Stimulated activated CD8-positive, alpha-beta memory T cell treated with anti-CD3 and anti-CD28 coated beads, Interleukin-4, amount 100 ng/mL, for 1 hour (primary cell): ENCODE results near the gene LCMT2.

Experiments used
- DNase-seq, 2 donors: peaks; one replicate each; pipeline ENCODE4 v3.0.0-alpha.2; 2020; ENCODE audit warnings: low read depth in 2 of 2, low spot score in 1 of 2

The LCMT2 gene, protein sequence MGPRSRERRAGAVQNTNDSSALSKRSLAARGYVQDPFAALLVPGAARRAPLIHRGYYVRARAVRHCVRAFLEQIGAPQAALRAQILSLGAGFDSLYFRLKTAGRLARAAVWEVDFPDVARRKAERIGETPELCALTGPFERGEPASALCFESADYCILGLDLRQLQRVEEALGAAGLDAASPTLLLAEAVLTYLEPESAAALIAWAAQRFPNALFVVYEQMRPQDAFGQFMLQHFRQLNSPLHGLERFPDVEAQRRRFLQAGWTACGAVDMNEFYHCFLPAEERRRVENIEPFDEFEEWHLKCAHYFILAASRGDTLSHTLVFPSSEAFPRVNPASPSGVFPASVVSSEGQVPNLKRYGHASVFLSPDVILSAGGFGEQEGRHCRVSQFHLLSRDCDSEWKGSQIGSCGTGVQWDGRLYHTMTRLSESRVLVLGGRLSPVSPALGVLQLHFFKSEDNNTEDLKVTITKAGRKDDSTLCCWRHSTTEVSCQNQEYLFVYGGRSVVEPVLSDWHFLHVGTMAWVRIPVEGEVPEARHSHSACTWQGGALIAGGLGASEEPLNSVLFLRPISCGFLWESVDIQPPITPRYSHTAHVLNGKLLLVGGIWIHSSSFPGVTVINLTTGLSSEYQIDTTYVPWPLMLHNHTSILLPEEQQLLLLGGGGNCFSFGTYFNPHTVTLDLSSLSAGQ

GRCh38 chr15:43329960-43330779 is at the start of gene LCMT2:
TSS of gene LCMT2 (minus strand) at chr15:43330573. CDS start at chr15:43330489, 84 bp downstream.
- DNase-seq, result peak; percentile 82

DNA sequence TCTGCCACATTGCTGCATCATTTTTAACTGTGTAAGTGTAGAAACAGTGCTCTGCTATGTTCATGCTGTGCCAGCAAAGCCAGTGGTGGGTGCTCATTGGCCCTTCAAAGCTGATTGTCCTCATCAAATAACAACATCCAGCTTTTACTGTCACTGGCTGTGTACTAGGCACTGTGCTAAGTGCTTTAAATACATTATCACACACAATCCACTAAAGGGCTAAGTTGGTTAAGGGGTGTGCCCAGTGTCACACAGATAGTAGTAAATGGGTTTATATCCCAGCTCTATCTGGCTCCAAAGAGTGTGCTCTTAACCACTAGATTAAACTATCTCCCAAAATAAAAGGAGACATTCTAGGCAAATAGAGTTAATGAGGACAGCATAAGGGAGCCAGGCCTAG is 48.2 kb upstream of the LCMT2 start:
- DNase-seq, result no peak

DNA sequence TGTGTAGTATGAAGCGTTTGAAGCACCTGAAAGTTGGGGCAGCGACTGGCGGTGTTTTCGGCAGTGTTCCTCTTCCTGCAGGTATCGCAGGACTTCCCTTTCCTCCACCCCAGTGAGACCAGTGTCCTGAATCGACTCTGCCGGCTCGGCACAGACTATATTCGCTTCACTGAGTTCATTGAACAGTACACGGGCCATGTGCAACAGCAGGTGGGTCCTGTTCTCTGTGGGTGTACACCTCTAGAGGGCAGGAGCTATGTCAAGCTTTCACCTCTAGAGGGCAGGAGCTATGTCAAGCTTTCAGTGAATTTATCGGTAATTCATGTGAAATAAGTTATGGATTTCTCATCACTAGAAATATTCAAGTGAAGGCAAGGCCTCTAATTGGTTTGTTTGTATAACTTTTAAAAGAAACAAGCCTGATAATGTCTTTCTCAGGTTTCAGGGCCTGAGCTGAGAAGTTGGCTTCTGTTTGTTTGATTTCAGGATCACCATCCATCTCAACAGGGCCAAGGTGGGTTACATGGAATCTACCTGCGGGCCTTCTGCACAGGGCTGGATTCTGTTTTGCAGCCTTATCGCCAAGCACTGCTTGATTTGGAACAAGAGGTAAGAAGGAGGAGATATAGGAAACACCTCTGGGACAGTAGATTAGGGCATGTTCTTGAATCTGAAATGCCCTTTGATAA is 45.8 kb upstream of the LCMT2 start:
- peak in 1 of 2 donors; percentile 8 for DNase-seq

- DNase-seq, result peak; percentile 41 to 55
These were observed 40.9 kb upstream of the LCMT2 start, which contains the start of the genes TUBGCP4 and ZSCAN29 for GRCh38 chr15:43370975-43371974. TSS of gene TUBGCP4 (plus strand) at chr15:43371101. CDS start at chr15:43371355, 254 bp downstream. TSS of gene ZSCAN29 (minus strand) at chr15:43371043. CDS start at chr15:43369913, 1,130 bp downstream.

DNA sequence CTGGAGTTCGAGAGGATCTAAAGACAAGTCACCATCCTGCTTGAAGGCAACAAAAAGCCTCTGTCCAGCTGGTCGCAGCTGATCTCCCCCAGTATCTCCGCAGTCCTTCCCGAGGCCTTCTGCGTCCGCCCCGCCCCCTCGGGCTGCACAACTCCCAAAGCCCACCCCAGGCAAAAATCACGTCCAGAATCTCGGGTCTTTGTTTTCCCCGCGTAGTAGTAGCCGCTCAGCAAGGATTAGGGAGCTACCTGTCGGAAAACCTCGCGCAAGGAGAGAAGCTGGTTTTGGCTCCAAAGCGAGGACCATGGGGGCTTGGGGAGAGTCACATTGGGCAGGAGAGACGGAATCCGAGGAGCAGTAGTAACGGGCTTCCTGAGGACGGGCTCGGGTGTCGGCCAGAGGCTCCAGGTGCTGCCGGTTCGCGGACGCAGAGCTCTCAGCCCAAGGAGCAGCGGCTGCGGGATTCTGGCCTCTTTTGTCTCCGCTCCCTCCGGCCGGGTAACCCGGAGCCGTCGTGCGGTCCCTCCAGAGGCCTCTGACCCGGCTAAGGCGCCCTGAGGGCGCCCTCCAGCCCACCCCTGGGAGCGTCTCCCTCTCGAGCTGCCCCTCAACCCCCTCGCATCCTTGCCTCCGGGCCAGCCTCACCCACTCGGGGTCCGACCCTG is 40.1 kb upstream of the LCMT2 start:
- no peak for DNase-seq

- DNase-seq, result no peak
These were observed 31.0 kb upstream of the LCMT2 start for GRCh38 chr15:43361313-43361903.

DNA sequence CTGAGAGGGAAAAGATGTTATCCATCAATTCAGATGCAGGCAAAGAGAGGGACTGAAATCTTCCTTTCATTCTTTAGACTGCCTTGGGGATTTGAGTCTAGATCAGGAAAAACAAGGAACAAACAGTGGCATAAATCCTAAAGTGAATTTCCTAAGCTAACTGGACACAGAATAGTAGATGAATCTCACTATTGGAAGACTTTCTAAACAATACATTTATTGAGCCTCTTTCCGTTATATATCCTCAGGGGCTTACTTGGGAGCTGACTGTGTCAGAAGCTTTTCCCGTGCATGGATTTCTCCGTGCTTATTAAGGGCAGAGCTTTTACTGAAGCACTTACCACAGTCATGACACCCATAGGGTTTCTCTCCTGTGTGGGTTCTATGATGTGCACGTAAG is 30.4 kb upstream of the LCMT2 start:
- DNase-seq, result no peak

DNA sequence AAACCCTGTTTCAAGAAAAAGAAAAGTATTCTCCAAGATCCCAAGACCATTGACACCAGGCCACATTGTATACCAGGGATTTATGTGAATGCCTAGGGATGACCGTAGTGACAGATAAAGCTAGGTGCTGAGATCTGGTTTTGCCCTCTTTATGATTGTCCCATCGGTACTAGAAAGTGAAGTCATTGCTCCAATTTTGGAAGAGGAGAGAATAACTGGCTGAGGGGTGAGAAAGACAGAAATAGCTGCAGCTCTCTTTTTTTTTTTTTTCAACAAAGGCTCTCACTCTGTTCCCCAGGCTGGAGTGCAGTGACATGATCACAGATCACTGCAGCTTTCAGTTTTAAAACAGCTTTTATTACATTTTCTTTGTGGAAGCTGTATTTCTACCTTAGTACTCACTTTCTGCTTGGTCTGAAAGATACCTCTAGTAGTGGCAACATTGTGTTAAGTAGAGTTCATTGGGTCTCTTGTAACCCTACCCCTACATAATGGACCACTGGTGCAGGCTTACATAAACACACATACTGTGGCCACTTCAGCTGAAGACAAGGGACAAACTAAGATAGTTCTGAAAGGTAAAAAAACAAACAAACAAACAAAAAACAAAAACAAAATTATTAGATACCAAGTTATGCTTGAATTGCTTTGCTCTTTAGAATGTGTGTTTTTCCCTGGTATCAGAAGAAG is 22.5 kb upstream of the LCMT2 start:
- DNase-seq, result no peak

- DNase-seq, result no peak
These were observed 16.7 kb upstream of the LCMT2 start for GRCh38 chr15:43347114-43347513.

GRCh38 chr15:43346305-43346704 is 15.9 kb upstream of the LCMT2 start:
- no peak for DNase-seq

GRCh38 chr15:43330780-43331087 is 361 bp upstream of the LCMT2 start:
- DNase-seq, result no peak

GRCh38 chr15:43329217-43329959 is 985 bp downstream of the LCMT2 start:
- peak in 1 of 2 donors; percentile 6 for DNase-seq

DNA sequence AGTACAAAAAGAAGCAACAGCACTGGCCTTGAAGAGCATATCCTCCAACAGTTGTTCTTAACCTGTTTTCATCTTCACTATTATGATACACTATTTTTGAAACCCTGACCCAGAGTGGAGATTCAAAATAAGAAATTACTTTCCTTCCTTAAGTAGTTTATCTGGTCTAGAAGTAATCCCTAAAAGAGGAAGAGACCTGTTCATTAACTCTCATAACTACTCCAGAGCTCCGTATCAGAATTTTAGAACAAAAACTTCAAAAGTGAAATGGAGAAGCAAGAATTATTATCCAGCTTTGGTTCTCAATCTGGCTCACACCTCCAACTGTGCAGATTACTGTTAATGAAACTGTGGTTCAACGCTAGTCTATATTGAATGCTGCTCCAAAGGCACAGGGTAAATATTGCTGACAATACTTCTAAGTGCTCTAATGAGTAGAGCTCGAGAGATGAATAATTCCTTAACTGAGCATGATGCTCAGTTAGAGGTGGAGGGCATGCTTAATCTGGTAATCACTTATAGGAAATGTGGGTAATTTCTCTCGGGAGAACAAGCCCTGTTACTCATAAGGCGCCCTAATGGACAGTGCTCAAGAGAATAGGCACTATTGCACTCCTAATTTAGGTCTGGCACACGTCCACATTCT is 5.2 kb downstream of the LCMT2 start:
- DNase-seq, result no peak

DNA sequence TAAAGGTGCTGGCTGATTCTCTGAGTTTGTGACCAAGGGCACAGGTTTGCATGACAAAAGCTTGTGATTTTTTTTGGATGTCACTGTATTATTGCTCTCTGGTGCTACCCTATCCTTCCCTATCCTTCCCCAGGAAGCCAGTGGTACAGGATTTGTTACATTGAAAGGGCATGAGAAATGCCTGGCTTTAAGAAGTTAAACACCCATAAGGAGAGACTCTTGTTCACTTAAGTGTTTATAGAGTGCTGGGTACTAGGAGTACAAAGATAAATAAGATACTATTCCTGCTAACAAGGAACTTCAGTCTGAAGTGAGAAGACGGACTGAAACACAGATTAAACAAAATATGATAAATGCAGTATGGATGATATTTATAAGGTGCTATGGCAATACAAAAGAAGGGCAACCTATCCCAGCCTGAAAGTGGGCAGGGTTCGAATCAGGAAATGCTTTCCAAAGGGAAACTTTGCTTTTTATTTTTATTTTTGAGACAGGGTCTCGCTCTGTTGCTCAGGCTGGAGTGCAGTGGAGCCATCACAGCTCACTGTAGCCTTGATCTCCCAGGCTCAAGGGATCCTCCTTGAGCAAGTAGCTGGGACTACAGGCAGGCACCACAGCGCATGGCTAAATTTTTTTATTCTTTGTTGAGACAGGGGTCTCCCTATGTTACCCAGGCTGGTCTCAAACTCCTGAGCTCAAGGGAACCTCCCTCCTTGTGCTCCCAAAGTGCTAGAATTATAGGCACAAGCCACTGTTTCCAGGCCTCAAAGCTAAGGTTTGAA is 11.2 kb downstream of the LCMT2 start:
- DNase-seq, result no peak

- no peak for DNase-seq
These were observed 12.7 kb downstream of the LCMT2 start for GRCh38 chr15:43317566-43318184.

GRCh38 chr15:43316971-43317346 is 13.4 kb downstream of the LCMT2 start:
- no peak for DNase-seq
